Motor neuron (in vitro differentiated cells): ENCODE results near the gene ADAMTS6. TPM values are rescaled to one million over a fixed set of nuclear protein-coding genes. Genes with fewer than 3 reads are reported as not detected.
A peak's percentile ranks its signal among the peaks of the same experiment; 100 is the strongest.

ENCODE experiments used
- ATAC-seq, 8 experiments: fragments of 200-7000 bp; cut with Tn5 transposase; replicated peaks in 6 of 8; 2 replicates each; pipeline ENCODE4 v1.8.0; 2021; ENCODE audit warnings: mild to moderate bottlenecking in 8 of 8, moderate library complexity in 8 of 8
- H3K27ac ChIP-seq, 2 donors: fragments of 250-450 bp; sonication (Bioruptor Pico); 2 replicates each; pipeline ENCODE4 v1.9.0; 2021; ENCODE audit warnings: antibody characterized with exemption in 2 of 2, mild to moderate bottlenecking in 2 of 2, moderate library complexity in 1 of 2
- H3K4me1 ChIP-seq, 2 donors: fragments of 250-450 bp; sonication (Bioruptor Pico); replicated peaks in 1 of 2; 2 replicates each; pipeline ENCODE4 v1.6.1; 2021; ENCODE audit warnings: antibody characterized with exemption in 2 of 2, mild to moderate bottlenecking in 2 of 2, moderate library complexity in 1 of 2
- H3K4me3 ChIP-seq, 5 donors: fragments of 250-450 bp; sonication (Bioruptor Pico); 2 replicates each; pipeline ENCODE4 v1.9.0; 2021; ENCODE audit warnings: antibody characterized with exemption in 5 of 5, mild to moderate bottlenecking in 5 of 5, moderate library complexity in 4 of 5
- WGBS, 10 experiments: fragments of 450-650 bp; shearing (Covaris generic); methylation state at CpG; one replicate each; pipeline ENCODE4 v1.0.0; 2022; 5-methylcytosine and 5-hydroxymethylcytosine counted together
- in situ Hi-C, 9 experiments: fragments of 400-800 bp; cut with MboI; loops; one replicate each; pipeline ENCODE4 v1.15.0; 2021; ENCODE audit warnings: low sequenced_read_pairs in 9 of 9, low pct_unique_long_range_greater_than_20kb in 2 of 9; ENCODE audit not compliant: unreplicated experiment in 9 of 9
- total RNA-seq, 8 experiments: library from RNA; unstranded; fragments of 300-600 nt; gene quantifications; 2 replicates each; pipeline versions ENCODE4 v1.2.3 to v1.2.4, GENCODE V29; 2022

The ADAMTS6 gene
- total RNA-seq, 8 experiments from 2014 or later: 0.80 to 5.1 (median 3.4) TPM

DNA sequence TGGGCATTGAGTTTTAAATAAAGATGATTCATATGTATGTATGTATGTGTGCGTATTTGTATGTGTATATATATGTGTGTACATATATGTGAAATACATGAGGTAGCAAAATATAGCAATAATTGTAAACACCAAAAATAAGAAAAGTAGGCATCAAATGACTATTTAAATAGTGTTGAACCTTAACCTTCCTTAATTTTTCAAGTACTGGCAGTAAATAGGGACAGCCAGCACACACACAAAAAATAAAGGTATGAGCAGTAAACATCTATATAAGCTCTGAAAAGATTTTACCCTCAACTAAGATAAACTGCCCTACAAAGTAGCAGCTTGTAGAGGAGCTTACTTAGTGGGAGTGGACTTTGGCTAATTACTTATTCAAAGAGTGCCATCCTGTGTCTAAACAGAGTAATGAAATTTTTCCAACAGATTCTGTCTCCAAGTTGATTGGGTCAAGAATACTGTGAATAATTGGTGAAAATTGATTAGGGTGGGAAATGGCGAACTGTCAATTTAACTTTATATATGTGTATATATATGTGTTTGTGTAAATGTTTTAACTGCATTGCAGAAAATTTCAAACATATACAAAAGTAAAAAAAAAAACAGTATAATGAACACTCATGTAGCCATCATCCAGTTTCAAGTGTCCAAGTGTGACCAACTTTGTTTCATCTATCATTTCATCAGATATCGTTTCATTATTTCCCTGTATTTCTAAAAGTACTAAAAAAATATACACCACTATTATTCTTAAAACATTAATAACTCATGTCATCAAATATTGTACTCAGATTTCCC is 2.0 kb upstream of the ADAMTS6 start:
- Histone ChIP-seq H3K4me3 (peak overlapping the region in 1 of 5 donors; percentile 40), H3K27ac (no peak overlapping the region), H3K4me1 (peaks cover 0 to 8% of the 10 kb centered on the region in 2 donors)
- in situ Hi-C loops: loop anchor here in 7 of 9 experiments (10.0 to 25.0 kb wide), 5 partner anchors 396 to 846 kb away; no protein-coding TSS in a partner anchor
- peak; percentile 19 to 60 (median 41) for ATAC-seq
- 0 to 54% (median 30%) methylated on average over 1 to 3 of the region's 3 CpGs for WGBS, 10 experiments

DNA sequence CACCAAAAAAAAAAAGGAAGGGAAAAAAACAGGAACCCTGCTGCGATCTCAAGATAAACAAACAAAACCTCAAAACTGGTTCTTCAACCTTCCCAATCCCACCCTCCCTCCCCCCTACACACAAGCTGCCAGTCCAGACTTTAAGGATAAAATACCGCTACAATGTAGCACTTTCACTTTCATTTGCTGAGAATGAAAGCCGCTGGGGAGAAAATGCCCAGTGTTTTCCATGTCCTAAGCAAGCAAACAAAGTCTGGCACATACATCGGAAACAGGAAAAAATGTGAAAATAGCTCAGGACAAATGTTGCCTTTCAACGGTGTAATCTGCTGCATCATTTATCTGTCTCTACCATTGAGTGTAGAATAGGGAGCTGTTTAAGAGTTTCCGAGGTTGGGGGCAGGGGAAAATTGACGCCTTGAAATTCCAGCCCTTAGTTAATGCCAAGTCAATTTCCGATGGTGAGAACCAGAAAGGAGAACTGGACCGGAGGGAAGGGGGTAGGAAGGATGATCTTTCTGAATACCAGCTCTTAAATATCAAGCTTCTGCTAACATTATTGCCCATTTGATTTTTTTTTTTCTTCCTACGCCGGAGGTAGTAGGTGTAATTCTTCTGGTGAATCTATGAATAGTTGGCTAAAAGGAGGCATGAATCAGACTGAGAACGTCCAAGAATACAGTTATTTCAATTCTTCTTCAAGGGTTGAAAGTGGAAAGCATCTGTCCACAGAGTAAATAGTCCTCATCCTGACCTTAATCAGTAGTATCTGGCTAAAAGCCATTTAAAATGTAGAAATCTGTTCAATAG is 1.2 kb upstream of the ADAMTS6 start:
- in situ Hi-C loops: loop anchor here in 7 of 9 experiments (10.0 to 25.0 kb wide), 5 partner anchors 396 to 846 kb away; no protein-coding TSS in a partner anchor
- H3K27ac ChIP-seq: no peak overlapping the region
- peaks cover 0 to 8% of the 10 kb centered on the region in 2 donors for H3K4me1 ChIP-seq
- peak in 7 of 8 experiments; percentile 14 to 36 (median 24) for ATAC-seq
- WGBS, 10 experiments: 0 to 8% (median 0%) methylated on average over 1 to 10 of the region's 12 CpGs
- peak overlapping the region; percentile 27 to 41 (median 34) for H3K4me3 ChIP-seq

DNA sequence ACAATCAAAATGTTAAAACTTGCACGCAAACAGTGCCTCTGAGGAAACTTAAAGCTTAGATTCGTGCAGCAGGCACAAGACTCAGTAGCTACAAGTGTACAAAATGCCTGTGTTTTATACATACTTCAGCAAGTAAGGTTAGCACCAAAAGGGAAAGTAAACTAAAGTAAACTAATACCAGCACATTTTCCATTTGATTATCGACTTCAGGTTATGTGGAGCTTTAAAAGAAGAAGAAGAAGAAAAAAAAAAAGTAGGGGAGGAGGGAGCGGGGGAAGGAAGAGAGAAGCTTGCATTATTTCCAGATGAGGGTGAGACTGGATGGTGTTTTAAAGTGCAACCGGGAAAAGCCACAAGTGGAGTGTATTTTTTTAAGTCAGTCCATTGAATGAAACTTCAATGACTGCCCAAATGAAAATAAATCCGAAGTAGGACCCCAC is 596 bp upstream of the ADAMTS6 start:
- 0 to 10% (median 0%) methylated on average over 2 to 6 of the region's 6 CpGs; no CpG with 5 or more reads in 1 of the 10 experiments for WGBS, 10 experiments
- peaks cover 0 to 8% of the 10 kb centered on the region in 2 donors for H3K4me1 ChIP-seq
- ATAC-seq: peak; percentile 8 to 38 (median 21)
- no peak overlapping the region for H3K27ac ChIP-seq
- in situ Hi-C loops: loop anchor here in 7 of 9 experiments (10.0 to 25.0 kb wide), 5 partner anchors 395 to 845 kb away; no protein-coding TSS in a partner anchor
- peak overlapping the region; percentile 27 to 41 (median 34) for H3K4me3 ChIP-seq

DNA sequence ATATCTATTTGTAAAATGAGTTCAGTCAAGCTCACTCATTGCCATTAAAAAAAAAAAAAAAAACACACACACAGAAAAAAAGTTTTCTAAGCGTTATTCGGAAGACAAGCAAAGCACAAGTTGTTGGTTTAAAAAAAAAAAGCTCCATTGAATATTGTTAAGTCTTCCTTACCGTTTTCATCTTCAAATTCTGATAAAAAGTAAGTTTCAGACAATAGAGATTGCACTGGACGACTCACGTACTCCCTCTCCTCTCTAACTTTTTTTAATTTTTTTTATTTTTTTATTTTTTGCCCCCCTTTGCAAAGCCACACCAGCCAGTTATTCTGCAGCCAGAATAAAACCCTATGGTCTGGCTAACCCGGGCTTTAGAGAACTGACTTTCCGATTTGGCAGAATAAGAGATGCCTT is 544 bp downstream of the ADAMTS6 start:
- peak; percentile 2 to 31 (median 20) for ATAC-seq
- in situ Hi-C loops: loop anchor here in 7 of 9 experiments (10.0 to 25.0 kb wide), 5 partner anchors 394 to 844 kb away; no protein-coding TSS in a partner anchor

DNA sequence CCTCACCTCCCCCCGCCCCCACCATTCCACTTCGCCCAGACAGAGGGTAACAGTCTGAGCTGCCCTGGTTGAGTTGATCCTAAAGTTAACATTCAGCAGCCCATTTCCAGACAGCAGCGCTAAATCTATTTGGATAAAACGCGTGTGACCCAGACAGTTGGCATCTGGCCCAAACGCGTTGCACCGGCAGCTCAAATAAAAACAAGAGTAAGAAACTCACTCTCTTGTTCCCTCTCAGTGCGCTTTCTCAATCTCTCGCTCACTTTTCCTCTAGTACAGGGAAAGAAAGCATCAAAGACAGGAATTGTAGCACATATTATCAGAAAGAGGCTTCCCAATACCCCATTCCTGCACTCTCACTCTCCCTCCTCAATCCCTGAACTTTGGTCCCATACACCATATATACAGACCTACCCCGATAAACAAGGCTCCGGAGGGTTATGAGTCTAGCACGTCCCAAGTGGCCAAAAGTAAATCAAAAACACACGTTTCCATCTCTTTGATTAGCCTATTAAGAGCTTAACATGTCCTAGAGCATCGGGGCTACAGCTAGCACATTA is 1.3 kb downstream of the ADAMTS6 start:
- in situ Hi-C loops: loop anchor here in 7 of 9 experiments (10.0 to 25.0 kb wide), 5 partner anchors 393 to 843 kb away; no protein-coding TSS in a partner anchor
- peak overlapping the region; percentile 13 to 41 (median 34) for H3K4me3 ChIP-seq
- peak; percentile 4 to 42 (median 26) for ATAC-seq
- WGBS, 10 experiments: 0 to 11% (median 0%) methylated on average over 2 to 11 of the region's 15 CpGs; no CpG with 5 or more reads in 1 of the 10 experiments
- peaks cover 0 to 8% of the 10 kb centered on the region in 2 donors for H3K4me1 ChIP-seq
- H3K27ac ChIP-seq: no peak overlapping the region

More for the DNA sequence above, 544 bp downstream of the ADAMTS6 start:
- peaks cover 0 to 8% of the 10 kb centered on the region in 2 donors for H3K4me1 ChIP-seq
- H3K4me3 ChIP-seq: peak overlapping the region; percentile 27 to 41 (median 34)
- no peak overlapping the region for H3K27ac ChIP-seq
- WGBS, 10 experiments: 0 to 5% (median 1%) methylated on average over 3 to 7 of the region's 7 CpGs

DNA sequence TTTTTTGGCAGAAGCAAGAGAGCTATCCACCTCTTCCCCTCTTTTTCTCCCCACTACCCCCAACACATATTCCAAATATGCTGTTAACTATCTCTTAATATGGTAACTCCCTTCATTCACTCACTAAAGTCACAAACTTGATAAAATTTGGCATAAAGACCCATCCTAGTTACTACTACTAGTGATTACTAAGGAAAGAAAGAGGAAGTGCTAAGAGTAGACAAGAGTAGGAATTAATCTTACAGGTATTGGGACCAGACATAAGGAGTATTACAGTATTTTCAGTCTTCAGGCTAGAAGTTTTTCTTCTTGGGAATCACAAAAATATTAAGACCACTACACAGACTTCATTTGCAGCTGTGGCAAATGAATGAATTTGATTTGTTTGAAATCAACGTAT is 2.2 kb downstream of the ADAMTS6 start:
- Histone ChIP-seq H3K27ac (no peak overlapping the region), H3K4me1 (peaks cover 0 to 8% of the 10 kb centered on the region in 2 donors), H3K4me3 (peak overlapping the region in 2 of 5 donors; percentile 40 to 41)
- no peak for ATAC-seq
- 0 to 71% (median 41%) methylated on average over 1 of the region's 1 CpG for WGBS, 10 experiments
- in situ Hi-C loops: loop anchor here in 7 of 9 experiments (25.0 kb wide), 4 partner anchors 392 to 842 kb away; no protein-coding TSS in a partner anchor

DNA sequence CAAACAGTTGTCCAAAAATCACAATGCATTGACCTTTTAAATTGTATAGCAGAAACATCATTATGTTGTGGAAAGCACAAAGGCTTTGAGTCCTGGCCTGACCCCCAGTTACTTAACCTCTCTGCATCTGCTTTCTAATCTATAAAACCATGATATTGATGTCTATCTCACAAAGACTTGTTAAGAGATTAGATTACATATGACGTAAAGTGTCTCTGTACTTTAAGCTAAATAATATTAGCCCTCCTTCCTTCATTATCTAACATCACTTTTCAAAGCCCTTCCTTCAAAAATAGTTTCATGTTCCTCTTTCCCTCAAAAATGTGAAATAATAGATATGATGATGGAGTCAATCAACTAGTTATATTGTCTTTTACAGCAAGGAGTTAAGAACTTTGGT is 3.4 kb downstream of the ADAMTS6 start:
- Histone ChIP-seq H3K27ac (no peak overlapping the region), H3K4me3 (no peak overlapping the region), H3K4me1 (peaks cover 0 to 8% of the 10 kb centered on the region in 2 donors)
- ATAC-seq: no peak
- 75 to 100% (median 90%) methylated on average over 1 of the region's 1 CpG; no CpG with 5 or more reads in 2 of the 10 experiments for WGBS, 10 experiments
- in situ Hi-C loops: loop anchor here in 7 of 9 experiments (25.0 kb wide), 4 partner anchors 391 to 841 kb away; no protein-coding TSS in a partner anchor

DNA sequence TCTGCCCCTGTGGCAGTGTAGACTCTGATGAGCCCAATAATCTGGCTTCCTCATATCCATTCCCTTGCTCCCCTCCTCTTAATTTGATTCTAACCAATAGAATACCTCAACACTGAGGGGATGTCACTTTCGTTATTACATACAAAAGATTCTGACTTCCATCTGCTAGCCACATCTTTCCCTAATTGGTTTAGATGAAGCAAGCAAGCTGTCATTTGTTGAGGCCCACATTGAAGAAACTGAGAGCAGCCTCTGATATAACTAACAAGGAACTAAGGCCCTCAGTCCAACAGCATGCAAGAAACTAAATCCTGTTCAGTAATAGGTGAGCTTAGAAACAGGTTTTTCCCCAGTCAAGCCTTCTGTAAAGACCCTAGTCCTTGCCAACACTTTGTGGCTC is 5.8 kb downstream of the ADAMTS6 start:
- in situ Hi-C loops: loop anchor here in 7 of 9 experiments (25.0 kb wide), 4 partner anchors 389 to 839 kb away; no protein-coding TSS in a partner anchor
- no peak for ATAC-seq

DNA sequence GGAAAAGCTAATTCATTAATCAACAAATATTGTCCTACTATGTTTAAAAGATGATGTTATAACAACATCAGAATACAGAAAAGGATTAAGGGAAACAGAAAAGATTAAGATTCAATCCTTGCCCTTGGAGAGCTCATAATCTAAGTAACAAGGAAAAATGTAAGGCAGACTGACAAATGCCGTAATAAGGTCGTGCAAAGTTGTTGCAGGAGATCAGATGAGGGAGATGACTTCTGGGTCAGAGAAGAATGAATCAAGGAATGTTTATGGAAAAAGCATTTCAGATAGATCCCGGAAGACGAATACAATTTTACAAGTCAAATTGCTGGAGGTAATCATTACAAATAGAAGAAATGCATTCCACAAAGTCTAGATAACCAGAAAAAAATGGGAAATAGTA is 6.4 kb downstream of the ADAMTS6 start:
- H3K4me1 ChIP-seq: peaks cover 0 to under 1% of the 10 kb centered on the region in 2 donors
- ATAC-seq: no peak
- no peak overlapping the region for H3K4me3 ChIP-seq
- in situ Hi-C loops: loop anchor here in 7 of 9 experiments (25.0 kb wide), 4 partner anchors 388 to 838 kb away; no protein-coding TSS in a partner anchor
- no peak overlapping the region for H3K27ac ChIP-seq
- WGBS, 10 experiments: 75 to 97% (median 83%) methylated on average over 2 to 4 of the region's 4 CpGs

More for the DNA sequence above, 5.8 kb downstream of the ADAMTS6 start:
- Histone ChIP-seq H3K4me1 (peaks cover 0 to 5% of the 10 kb centered on the region in 2 donors), H3K27ac (no peak overlapping the region), H3K4me3 (no peak overlapping the region)
- 73 to 100% (median 86%) methylated on average over 1 of the region's 1 CpG; no CpG with 5 or more reads in 3 of the 10 experiments for WGBS, 10 experiments

DNA sequence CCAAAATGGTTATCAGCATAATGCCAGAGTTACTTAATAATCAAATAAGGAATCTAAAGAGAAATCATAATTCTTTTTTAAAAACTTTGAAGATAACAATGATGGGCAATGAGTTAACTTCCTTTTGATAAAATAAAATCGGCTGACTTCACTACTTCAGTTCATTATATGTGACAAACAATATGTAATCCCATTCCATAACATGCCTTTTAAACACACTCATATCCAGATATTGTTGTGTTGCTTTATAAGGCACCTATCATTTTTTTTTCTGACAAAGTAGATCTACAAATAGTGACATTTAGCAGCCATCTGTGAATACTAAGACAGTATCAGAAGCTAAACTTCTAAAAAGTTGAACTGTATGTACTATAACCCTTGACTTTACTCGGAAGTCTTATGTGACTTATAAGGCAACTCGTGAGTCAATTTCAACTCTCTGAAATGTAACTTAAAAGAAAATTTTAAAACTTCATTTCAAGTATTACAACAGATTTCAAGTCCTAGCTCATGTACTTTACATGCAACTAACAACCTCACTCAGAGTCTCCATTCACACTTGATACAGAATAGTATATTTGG is 7.5 kb downstream of the ADAMTS6 start:
- 47 to 95% (median 81%) methylated on average over 2 to 3 of the region's 3 CpGs for WGBS, 10 experiments
- H3K4me3 ChIP-seq: no peak overlapping the region
- H3K4me1 ChIP-seq: no peaks in the 10 kb centered on the region
- H3K27ac ChIP-seq: no peak overlapping the region
- no peak for ATAC-seq
- in situ Hi-C loops: no loop called here

DNA sequence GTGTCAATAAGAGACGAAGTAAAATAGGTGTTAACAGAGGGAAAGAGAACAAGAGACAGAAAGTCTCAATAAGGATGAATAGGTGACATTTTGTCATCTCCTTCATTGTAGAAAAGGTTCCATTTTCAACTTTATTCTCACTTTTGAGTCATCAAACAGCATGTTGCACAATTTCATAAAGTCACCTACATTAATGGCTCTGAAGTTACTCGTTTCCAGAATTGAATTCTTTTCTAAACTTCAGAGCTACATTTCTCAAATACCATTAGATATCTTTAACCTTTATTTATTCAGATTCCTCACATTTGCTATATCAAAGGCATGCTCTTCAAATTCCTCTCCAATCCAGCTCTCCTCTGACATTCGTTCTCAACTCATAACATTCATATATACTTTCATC is 13.1 kb downstream of the ADAMTS6 start:
- Histone ChIP-seq H3K4me3 (no peak overlapping the region), H3K4me1 (no peaks in the 10 kb centered on the region), H3K27ac (no peak overlapping the region)
- in situ Hi-C loops: no loop called here
- no peak for ATAC-seq
- WGBS, 10 experiments: 63 to 97% (median 89%) methylated on average over 3 of the region's 3 CpGs
